NCI-H524 treated with DMSO at 0.1 percent for 48 hours (cell line): ENCODE data around the gene NALF2.

Source experiments
- DNase-seq: peaks from one replicate; lab custom pipeline; 2025; lab: John Stamatoyannopoulos, UW

NALF2 gene

GRCh38 chrX:69530306-69530705 lies 26.2 kb downstream of the NALF2 start:
- no peak for DNase-seq

GRCh38 chrX:69531031-69531755 lies 27.1 kb downstream of the NALF2 start:
- DNase-seq, result no peak

- peak; percentile 22 for DNase-seq
Measured at GRCh38 chrX:69535661-69536060, 31.5 kb downstream of the NALF2 start.

- DNase-seq, result no peak
Measured at GRCh38 chrX:69538321-69538876, 34.3 kb downstream of the NALF2 start.

- peak; percentile 38 for DNase-seq
Measured at GRCh38 chrX:69539437-69539836, 35.3 kb downstream of the NALF2 start.

GRCh38 chrX:69541956-69542355 lies 37.8 kb downstream of the NALF2 start:
- DNase-seq, result no peak

- no peak for DNase-seq
Measured at GRCh38 chrX:69543572-69543971, 39.4 kb downstream of the NALF2 start.

- no peak for DNase-seq
Measured at GRCh38 chrX:69546417-69546816, 42.3 kb downstream of the NALF2 start.

GRCh38 chrX:69546978-69547377 lies 42.9 kb downstream of the NALF2 start:
- no peak for DNase-seq

GRCh38 chrX:69551421-69552009 lies 47.4 kb downstream of the NALF2 start:
- DNase-seq, result no peak

GRCh38 chrX:69552512-69552911 lies 48.4 kb downstream of the NALF2 start:
- no peak for DNase-seq
